ENCODE data around the gene ZNF521. TPM values are rescaled to one million over a fixed set of nuclear protein-coding genes. Genes with fewer than 3 reads are reported as not detected.

ZNF521 gene
- total RNA-seq, 4 donors from 2014 or later = 28.2 to 67.3 (median 53.1) TPM

- Histone ChIP-seq H3K9me3 (no peaks in the 10 kb centered on the region), H3K4me3 (replicated peaks in 1 of 3) (no peak overlapping the region), H3K27me3 (no peaks in the 10 kb centered on the region), H3K27ac (no peak overlapping the region), H3K4me1 (peaks cover 11 to 16% of the 10 kb centered on the region in 2 donors), H3K36me3 (no peaks in the 10 kb centered on the region)
- TF ChIP-seq CTCF (IDR thresholded peaks at IDR 0.05) (no peak), POLR2A (IDR thresholded peaks at IDR 0.05) (no peak)
- intact Hi-C loops (cut with DNase I) = no loop called here
- 62 to 67% methylated on average over 9 of the region's 9 CpGs for WGBS, 2 donors
- DNase-seq = no peak
These were observed 24.4 kb downstream of the ZNF521 start for GRCh38 chr18:25327584-25327983.

- H3K9me3 ChIP-seq = no peaks in the 10 kb centered on the region
- no peaks in the 10 kb centered on the region for H3K36me3 ChIP-seq
- intact Hi-C loops (cut with DNase I) = no loop called here
- H3K27me3 ChIP-seq = no peaks in the 10 kb centered on the region
- DNase-seq = no peak
- no peak for TF ChIP-seq POLR2A (IDR thresholded peaks at IDR 0.05)
- no peak for TF ChIP-seq CTCF (IDR thresholded peaks at IDR 0.05)
- no peak overlapping the region for H3K27ac ChIP-seq
- WGBS, 2 donors = 83 to 88% methylated on average over 4 of the region's 4 CpGs
- no peak overlapping the region for H3K4me3 ChIP-seq (replicated peaks in 1 of 3)
- H3K4me1 ChIP-seq = peaks cover 11 to 14% of the 10 kb centered on the region in 2 donors
These were observed 25.5 kb downstream of the ZNF521 start for GRCh38 chr18:25326361-25326952.

GRCh38 chr18:25322806-25323205 is 29.2 kb downstream of the ZNF521 start:
- no peaks in the 10 kb centered on the region for H3K27me3 ChIP-seq
- no peak overlapping the region for H3K27ac ChIP-seq
- WGBS, 2 donors = 85 to 89% methylated on average over 4 of the region's 4 CpGs
- DNase-seq = no peak
- intact Hi-C loops (cut with DNase I) = no loop called here
- H3K36me3 ChIP-seq = no peaks in the 10 kb centered on the region
- TF ChIP-seq POLR2A (IDR thresholded peaks at IDR 0.05) (no peak), CTCF (IDR thresholded peaks at IDR 0.05) (no peak)
- peaks cover 4 to 11% of the 10 kb centered on the region in 2 donors for H3K4me1 ChIP-seq
- H3K9me3 ChIP-seq = no peaks in the 10 kb centered on the region
- no peak overlapping the region for H3K4me3 ChIP-seq (replicated peaks in 1 of 3)

GRCh38 chr18:25316381-25317018 is 35.5 kb downstream of the ZNF521 start:
- Histone ChIP-seq H3K27ac (no peak overlapping the region), H3K4me1 (no peaks in the 10 kb centered on the region), H3K36me3 (no peaks in the 10 kb centered on the region), H3K4me3 (replicated peaks in 1 of 3) (no peak overlapping the region), H3K27me3 (no peaks in the 10 kb centered on the region), H3K9me3 (no peaks in the 10 kb centered on the region)
- no peak for DNase-seq
- WGBS, 2 donors = 87 to 93% methylated on average over 9 of the region's 9 CpGs
- intact Hi-C loops (cut with DNase I) = no loop called here
- TF ChIP-seq CTCF (IDR thresholded peaks at IDR 0.05) (no peak), POLR2A (IDR thresholded peaks at IDR 0.05) (no peak)

GRCh38 chr18:25314838-25315190 is 37.2 kb downstream of the ZNF521 start:
- intact Hi-C loops (cut with DNase I) = no loop called here
- H3K4me3 ChIP-seq (replicated peaks in 1 of 3) = no peak overlapping the region
- H3K9me3 ChIP-seq = no peaks in the 10 kb centered on the region
- H3K27ac ChIP-seq = no peak overlapping the region
- no peaks in the 10 kb centered on the region for H3K36me3 ChIP-seq
- DNase-seq = no peak
- TF ChIP-seq POLR2A (IDR thresholded peaks at IDR 0.05) (no peak), CTCF (IDR thresholded peaks at IDR 0.05) (no peak)
- H3K4me1 ChIP-seq = no peaks in the 10 kb centered on the region
- H3K27me3 ChIP-seq = no peaks in the 10 kb centered on the region

Data from thyroid gland (tissue), 4 donors.